ENCODE measurements around the gene CABP1.

The CABP1 gene

GRCh38 chr12:120687578-120688289 is 47.3 kb downstream of the CABP1 start:
- Histone ChIP-seq H3K36me3 (ENCODE audit: insufficient read depth) (no peaks in the 10 kb centered on the region), H3K4me1 (ENCODE audit: low read depth, poor library complexity, severe bottlenecking) (peaks cover 38% of the 10 kb centered on the region), H4K20me1 (ENCODE audit: insufficient read depth) (peaks cover 20% of the 10 kb centered on the region), H3K27ac (peak overlapping the region; percentile 22; the same call in 1 of the 2 replicates), H3K4me3 (IDR thresholded peaks at IDR 0.05; ENCODE audit: insufficient read depth, low read depth, low read length) (no peak overlapping the region), H3K4me2 (peak overlapping the region; percentile 70), H2AFZ (ENCODE audit: low read depth) (peak overlapping the region; percentile 30; the same call in 1 of the 2 replicates), H3K9ac (peak overlapping the region; percentile 46; the same call in 1 of the 2 replicates), H3K27me3 (ENCODE audit: insufficient read depth, low read depth) (no peaks in the 10 kb centered on the region), H3K79me2 (ENCODE audit: insufficient read depth, low read depth) (peaks cover 55% of the 10 kb centered on the region)
- no peak for TF ChIP-seq CTCF (conservative IDR thresholded peaks at IDR 0.05; ENCODE audit: low read depth, low read length)

GRCh38 chr12:120688527-120689071 is 48.2 kb downstream of the CABP1 start:
- H3K4me3 ChIP-seq (IDR thresholded peaks at IDR 0.05; ENCODE audit: insufficient read depth, low read depth, low read length), result no peak overlapping the region
- H3K4me2 ChIP-seq, result peak overlapping the region; percentile 70
- no peak overlapping the region for H2AFZ ChIP-seq (ENCODE audit: low read depth)
- H3K79me2 ChIP-seq (ENCODE audit: insufficient read depth, low read depth), result peaks cover 64% of the 10 kb centered on the region
- peaks cover 34% of the 10 kb centered on the region for H3K4me1 ChIP-seq (ENCODE audit: low read depth, poor library complexity, severe bottlenecking)
- H3K9ac ChIP-seq, result peak overlapping the region; percentile 46; the same call in 1 of the 2 replicates
- no peak for TF ChIP-seq CTCF (conservative IDR thresholded peaks at IDR 0.05; ENCODE audit: low read depth, low read length)
- H4K20me1 ChIP-seq (ENCODE audit: insufficient read depth), result peaks cover 20% of the 10 kb centered on the region
- H3K36me3 ChIP-seq (ENCODE audit: insufficient read depth), result no peaks in the 10 kb centered on the region
- H3K27ac ChIP-seq, result peak overlapping the region; percentile 20; the same call in 1 of the 2 replicates
- no peaks in the 10 kb centered on the region for H3K27me3 ChIP-seq (ENCODE audit: insufficient read depth, low read depth)

GRCh38 chr12:120689397-120690082 is 49.1 kb downstream of the CABP1 start:
- Histone ChIP-seq H3K27me3 (ENCODE audit: insufficient read depth, low read depth) (no peaks in the 10 kb centered on the region), H3K36me3 (ENCODE audit: insufficient read depth) (no peaks in the 10 kb centered on the region), H3K4me2 (peak overlapping the region; percentile 70), H3K4me1 (ENCODE audit: low read depth, poor library complexity, severe bottlenecking) (peaks cover 27% of the 10 kb centered on the region), H3K79me2 (ENCODE audit: insufficient read depth, low read depth) (peaks cover 64% of the 10 kb centered on the region), H3K27ac (peak overlapping the region; percentile 20; the same call in 1 of the 2 replicates), H2AFZ (ENCODE audit: low read depth) (no peak overlapping the region), H3K9ac (no peak overlapping the region; the same call in 1 of the 2 replicates), H4K20me1 (ENCODE audit: insufficient read depth) (peaks cover 20% of the 10 kb centered on the region), H3K4me3 (IDR thresholded peaks at IDR 0.05; ENCODE audit: insufficient read depth, low read depth, low read length) (no peak overlapping the region)
- TF ChIP-seq CTCF (conservative IDR thresholded peaks at IDR 0.05; ENCODE audit: low read depth, low read length), result no peak

- no peak overlapping the region for H3K9ac ChIP-seq
- no peak for TF ChIP-seq CTCF (conservative IDR thresholded peaks at IDR 0.05; ENCODE audit: low read depth, low read length)
Measured at GRCh38 chr12:120690083-120690450, 49.6 kb downstream of the CABP1 start.

More at GRCh38 chr12:120690083-120690450, 49.6 kb downstream of the CABP1 start:
- peaks cover 20% of the 10 kb centered on the region for H4K20me1 ChIP-seq (ENCODE audit: insufficient read depth)
- H3K27ac ChIP-seq, result no peak overlapping the region
- H3K4me2 ChIP-seq, result peak overlapping the region; percentile 70; the same call in 1 of the 2 replicates
- H3K4me3 ChIP-seq (IDR thresholded peaks at IDR 0.05; ENCODE audit: insufficient read depth, low read depth, low read length), result no peak overlapping the region
- no peak overlapping the region for H2AFZ ChIP-seq (ENCODE audit: low read depth)
- H3K79me2 ChIP-seq (ENCODE audit: insufficient read depth, low read depth), result peaks cover 64% of the 10 kb centered on the region
- no peaks in the 10 kb centered on the region for H3K27me3 ChIP-seq (ENCODE audit: insufficient read depth, low read depth)
- no peaks in the 10 kb centered on the region for H3K36me3 ChIP-seq (ENCODE audit: insufficient read depth)
- H3K4me1 ChIP-seq (ENCODE audit: low read depth, poor library complexity, severe bottlenecking), result peaks cover 21% of the 10 kb centered on the region

Measured in KMS-11 (cell line).